ENCODE measurements around the gene LRRC58. TPM values are rescaled to one million over a fixed set of nuclear protein-coding genes. Genes with fewer than 3 reads are reported as not detected.

LRRC58 gene
- total RNA-seq, 1 donor from 2014 or later = 21.8 TPM

DNA sequence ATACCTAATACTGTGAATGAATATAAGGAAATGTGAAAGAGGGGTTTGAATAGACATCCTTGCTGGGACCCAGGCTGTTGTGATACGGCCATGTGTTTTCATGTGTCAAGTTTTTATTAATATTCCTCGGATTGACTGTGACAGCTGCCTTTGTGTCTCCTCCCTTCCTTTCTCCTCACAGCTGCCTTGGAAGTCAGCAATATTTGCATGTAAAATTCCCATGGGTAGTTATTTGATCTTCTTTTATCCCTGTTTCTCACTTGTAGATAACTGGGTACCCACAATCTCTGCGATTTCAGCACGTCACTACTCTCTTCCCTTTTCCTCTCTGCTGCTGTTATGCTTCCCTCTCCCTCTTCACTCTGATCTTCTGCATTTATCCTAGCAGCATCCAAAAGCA, 73.5 kb downstream of the LRRC58 start:
- Histone ChIP-seq H3K4me1 (no peaks in the 10 kb centered on the region), H3K4me3 (no peak overlapping the region), H3K27ac (no peak overlapping the region), H3K9me3 (no peaks in the 10 kb centered on the region), H3K36me3 (no peaks in the 10 kb centered on the region), H3K27me3 (no peaks in the 10 kb centered on the region)
- no peak for TF ChIP-seq CTCF (IDR thresholded peaks at IDR 0.05)
- intact Hi-C loops (cut with DNase I) = no loop called here
- ATAC-seq = no peak
- DNase-seq = no peak

DNA sequence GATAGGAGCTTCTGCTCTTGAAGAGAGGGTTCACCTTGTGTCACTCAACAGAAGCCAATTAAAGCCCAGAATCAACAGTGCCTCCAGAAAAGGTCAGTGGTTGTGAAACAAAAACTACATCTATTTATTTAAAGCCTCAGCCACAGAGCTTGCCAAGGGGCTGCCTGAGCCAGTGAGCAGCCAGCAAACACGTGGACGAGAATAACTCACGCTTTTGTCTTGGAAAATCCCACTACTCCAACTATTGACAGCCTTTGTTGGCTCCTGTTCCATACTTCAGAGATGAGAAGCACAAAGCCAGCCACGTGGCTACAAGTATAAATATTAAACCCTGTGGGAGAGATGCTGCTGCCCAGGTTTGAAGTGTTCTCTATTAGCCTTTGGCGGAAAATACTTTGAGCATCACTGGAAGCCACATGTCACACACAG, 74.4 kb downstream of the LRRC58 start:
- Histone ChIP-seq H3K4me3 (no peak overlapping the region), H3K9me3 (no peaks in the 10 kb centered on the region), H3K27ac (no peak overlapping the region), H3K27me3 (no peaks in the 10 kb centered on the region), H3K36me3 (no peaks in the 10 kb centered on the region), H3K4me1 (no peaks in the 10 kb centered on the region)
- peak; percentile 49 for ATAC-seq
- intact Hi-C loops (cut with DNase I) = no loop called here
- no peak for TF ChIP-seq CTCF (IDR thresholded peaks at IDR 0.05)
- no peak for DNase-seq

Other genes starting within 250 kb of the LRRC58 start
- 0.09 TPM for gene GPR156, start 64.1 kb downstream of the LRRC58 start, total RNA-seq
- 221 TPM for gene FSTL1, start 101.6 kb upstream of the LRRC58 start, total RNA-seq
- gene NDUFB4, start 247.0 kb upstream of the LRRC58 start, total RNA-seq = 90.8 TPM